Thoracic aorta (tissue), 2 donors: ENCODE measurements around the gene MED4. TPM values are rescaled to one million over a fixed set of nuclear protein-coding genes. Genes with fewer than 3 reads are reported as not detected.

ENCODE experiments used
- ATAC-seq: fragments of 150-250 bp; one replicate; pipeline ENCODE4 v1.8.0; 2017; ENCODE audit warnings: low read depth; ENCODE audit not compliant: insufficient number of reproducible peaks, low FRiP score
- DNase-seq: peaks from one replicate; pipeline ENCODE4 v3.0.0-alpha.2; 2020; ENCODE audit warnings: low spot score
- H3K27ac ChIP-seq, 2 donors: fragments of 200-600 bp; sonication (generic); 1 replicate in 1 of 2; 2 replicates in 1 of 2; pipeline ENCODE4 v1.5.1; 2016; ENCODE audit warnings: mild to moderate bottlenecking in 2 of 2, moderate library complexity in 2 of 2
- H3K27me3 ChIP-seq: fragments of 200-600 bp; sonication (generic); replicated peaks from 2 replicates; pipeline ENCODE4 v1.6.0; 2016; ENCODE audit warnings: mild to moderate bottlenecking; ENCODE audit not compliant: insufficient read depth
- H3K36me3 ChIP-seq: fragments of 200-600 bp; sonication (generic); one replicate; pipeline ENCODE4 v1.5.1; 2016
- H3K4me1 ChIP-seq, 2 donors: fragments of 200-600 bp; sonication (generic); 1 replicate in 1 of 2; 2 replicates in 1 of 2; pipeline versions ENCODE4 v1.5.1 to v1.6.0; 2016; ENCODE audit warnings: low read depth in 2 of 2, mild to moderate bottlenecking in 1 of 2; ENCODE audit not compliant: control insufficient read depth in 1 of 2
- H3K4me3 ChIP-seq: fragments of 200-600 bp; sonication (generic); 2 replicates; pipeline ENCODE4 v1.5.1; 2016; ENCODE audit warnings: mild to moderate bottlenecking
- H3K9me3 ChIP-seq: fragments of 200-600 bp; sonication (generic); 2 replicates; pipeline ENCODE4 v1.5.1; 2016
- total RNA-seq, 2 donors: library from RNA; depleted of rRNA; stranded (reverse); fragments of >200 nt; gene quantifications; one replicate each; pipeline versions ENCODE4 v1.1.0 to v1.2.3, GENCODE V29; 2016
- TF ChIP-seq, protein P1 (sequence below): fragments of 200-600 bp; sonication (generic); IDR thresholded peaks from one replicate; pipeline ENCODE4 v1.5.1; 2019; ENCODE audit warnings: antibody characterized with exemption

MED4 gene
- total RNA-seq, 2 donors from 2014 or later = 13.3 to 35.0 TPM

DNA sequence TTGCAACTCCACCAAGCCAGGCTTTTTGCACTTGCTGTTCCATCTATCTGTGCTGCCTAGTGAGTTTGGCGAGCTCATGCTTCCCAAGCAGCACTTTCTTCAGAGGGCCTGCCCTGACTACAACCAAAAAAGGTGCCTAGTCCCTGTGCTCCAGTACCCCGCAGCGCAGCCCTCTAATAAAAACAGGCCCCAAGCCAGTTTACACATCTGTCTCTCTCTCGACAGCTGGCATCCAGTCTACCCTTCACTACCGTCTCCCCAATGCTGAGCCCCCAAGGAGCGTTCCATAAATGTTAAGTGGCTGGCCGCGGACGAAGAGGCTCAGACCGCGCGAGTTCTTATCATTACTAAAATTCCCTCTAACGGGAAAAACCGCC, 512 bp downstream of the MED4 start:
- peaks cover 24 to 26% of the 10 kb centered on the region in 2 donors for H3K4me1 ChIP-seq

DNA sequence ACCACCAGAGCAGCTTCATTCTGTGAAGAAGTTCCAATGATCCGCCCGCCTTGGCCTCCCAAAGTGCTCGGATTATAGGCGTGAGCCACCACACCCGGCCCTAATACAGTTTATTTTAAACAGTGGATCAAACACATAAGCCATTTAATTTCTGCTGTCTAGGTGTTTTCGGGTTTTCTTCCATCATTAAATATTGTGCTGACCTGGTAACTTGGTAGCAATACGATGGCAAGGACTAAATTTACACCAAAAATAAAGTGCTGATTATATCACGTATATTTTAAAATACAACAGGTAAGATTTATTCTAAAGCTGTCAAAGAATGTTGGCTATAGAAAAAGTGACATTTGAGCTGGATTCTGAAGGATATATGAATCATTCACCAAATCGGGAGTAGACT, 1.3 kb downstream of the MED4 start:
- H3K27me3 ChIP-seq = no peaks in the 10 kb centered on the region
- H3K4me1 ChIP-seq = peaks cover 26 to 29% of the 10 kb centered on the region in 2 donors
- no peaks in the 10 kb centered on the region for H3K36me3 ChIP-seq
- TF ChIP-seq, protein P1, sequence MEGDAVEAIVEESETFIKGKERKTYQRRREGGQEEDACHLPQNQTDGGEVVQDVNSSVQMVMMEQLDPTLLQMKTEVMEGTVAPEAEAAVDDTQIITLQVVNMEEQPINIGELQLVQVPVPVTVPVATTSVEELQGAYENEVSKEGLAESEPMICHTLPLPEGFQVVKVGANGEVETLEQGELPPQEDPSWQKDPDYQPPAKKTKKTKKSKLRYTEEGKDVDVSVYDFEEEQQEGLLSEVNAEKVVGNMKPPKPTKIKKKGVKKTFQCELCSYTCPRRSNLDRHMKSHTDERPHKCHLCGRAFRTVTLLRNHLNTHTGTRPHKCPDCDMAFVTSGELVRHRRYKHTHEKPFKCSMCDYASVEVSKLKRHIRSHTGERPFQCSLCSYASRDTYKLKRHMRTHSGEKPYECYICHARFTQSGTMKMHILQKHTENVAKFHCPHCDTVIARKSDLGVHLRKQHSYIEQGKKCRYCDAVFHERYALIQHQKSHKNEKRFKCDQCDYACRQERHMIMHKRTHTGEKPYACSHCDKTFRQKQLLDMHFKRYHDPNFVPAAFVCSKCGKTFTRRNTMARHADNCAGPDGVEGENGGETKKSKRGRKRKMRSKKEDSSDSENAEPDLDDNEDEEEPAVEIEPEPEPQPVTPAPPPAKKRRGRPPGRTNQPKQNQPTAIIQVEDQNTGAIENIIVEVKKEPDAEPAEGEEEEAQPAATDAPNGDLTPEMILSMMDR = no peak
- H3K4me3 ChIP-seq = peak overlapping the region; percentile 94
- no peak overlapping the region for H3K27ac ChIP-seq
- no peaks in the 10 kb centered on the region for H3K9me3 ChIP-seq
- no peak for DNase-seq
- ATAC-seq = no peak

More for the DNA sequence above, 512 bp downstream of the MED4 start:
- no peak for ATAC-seq
- no peaks in the 10 kb centered on the region for H3K9me3 ChIP-seq
- no peak for DNase-seq
- TF ChIP-seq, protein P1 = no peak
- peak overlapping the region; percentile 94 for H3K4me3 ChIP-seq
- no peaks in the 10 kb centered on the region for H3K36me3 ChIP-seq
- H3K27me3 ChIP-seq = no peaks in the 10 kb centered on the region
- H3K27ac ChIP-seq = peak overlapping the region; percentile 68 to 80

DNA sequence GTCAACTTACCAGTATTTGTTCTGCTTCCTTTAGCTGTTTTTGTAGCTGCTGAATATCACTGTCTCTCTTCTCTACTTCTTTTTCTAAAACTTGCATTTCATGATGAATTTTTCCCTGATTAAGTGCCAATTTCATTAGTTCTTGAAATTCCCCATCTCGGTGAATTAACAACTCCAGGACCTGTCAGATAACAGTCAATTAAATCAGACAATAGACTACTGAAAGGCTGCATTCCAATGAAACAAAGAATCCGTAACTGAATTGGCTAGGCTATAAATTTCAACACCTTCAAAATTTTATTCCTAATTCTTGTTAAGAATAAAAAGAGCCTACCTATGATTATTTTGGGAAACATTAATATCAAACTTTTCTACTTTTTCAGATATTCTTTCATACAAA, 8.6 kb downstream of the MED4 start:
- TF ChIP-seq, protein P1 = no peak
- no peak for ATAC-seq

DNA sequence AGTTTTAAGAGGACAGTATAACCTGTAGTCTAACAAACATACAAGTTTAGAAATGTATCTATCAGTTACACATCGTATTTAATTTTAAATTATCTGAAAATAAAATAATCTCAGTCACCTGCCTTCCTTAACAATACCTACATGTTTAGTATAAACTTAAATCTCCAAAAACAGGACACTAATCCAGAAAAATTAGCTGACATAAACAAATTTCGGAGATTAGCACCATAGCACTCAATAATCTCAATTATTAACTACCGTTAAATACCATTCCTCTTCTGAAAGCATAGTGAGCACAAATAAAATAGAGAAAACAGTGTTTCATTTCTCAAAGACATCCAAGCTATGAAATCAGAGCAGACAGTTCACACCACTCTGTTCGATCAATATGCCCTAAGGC, 13.2 kb downstream of the MED4 start:
- H3K9me3 ChIP-seq = no peaks in the 10 kb centered on the region
- DNase-seq (no peak), ATAC-seq (no peak)
- no peak overlapping the region for H3K4me3 ChIP-seq
- H3K27me3 ChIP-seq = no peaks in the 10 kb centered on the region
- peaks cover 50% of the 10 kb centered on the region for H3K36me3 ChIP-seq
- TF ChIP-seq, protein P1 = no peak
- H3K27ac ChIP-seq = no peak overlapping the region
- H3K4me1 ChIP-seq = no peaks in the 10 kb centered on the region

More for the DNA sequence above, 8.6 kb downstream of the MED4 start:
- DNase-seq = no peak
- H3K36me3 ChIP-seq = peaks cover 25% of the 10 kb centered on the region
- no peak overlapping the region for H3K4me3 ChIP-seq
- peaks cover 7 to 13% of the 10 kb centered on the region in 2 donors for H3K4me1 ChIP-seq
- H3K9me3 ChIP-seq = no peaks in the 10 kb centered on the region
- H3K27me3 ChIP-seq = no peaks in the 10 kb centered on the region
- no peak overlapping the region for H3K27ac ChIP-seq

DNA sequence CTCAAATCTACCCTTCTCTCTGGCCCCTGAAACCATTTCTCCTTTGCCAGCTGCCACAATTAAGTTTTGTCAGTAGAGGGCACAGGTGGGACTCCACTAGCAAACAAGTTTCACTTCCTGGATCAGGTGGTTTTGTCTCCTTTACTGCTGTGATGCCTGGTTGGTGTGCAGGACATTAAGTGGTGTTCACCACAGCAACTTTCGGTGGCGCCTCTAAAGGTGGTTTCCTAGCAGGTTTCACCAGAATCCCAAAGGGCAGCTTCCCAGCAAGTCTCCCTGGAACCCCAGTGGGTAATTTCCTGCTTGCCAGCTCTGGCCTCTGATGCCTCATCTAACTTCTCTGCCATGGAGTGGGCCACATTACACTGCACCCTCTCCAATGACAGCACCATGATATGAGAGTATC, 16.6 kb downstream of the MED4 start:
- Histone ChIP-seq H3K27me3 (no peaks in the 10 kb centered on the region), H3K9me3 (no peaks in the 10 kb centered on the region), H3K4me1 (no peaks in the 10 kb centered on the region), H3K27ac (no peak overlapping the region), H3K36me3 (peaks cover 50% of the 10 kb centered on the region), H3K4me3 (no peak overlapping the region)
- no peak for ATAC-seq
- TF ChIP-seq, protein P1 = no peak
- DNase-seq = no peak
